ENCODE results near the gene CCSAP.

CCSAP gene

DNA sequence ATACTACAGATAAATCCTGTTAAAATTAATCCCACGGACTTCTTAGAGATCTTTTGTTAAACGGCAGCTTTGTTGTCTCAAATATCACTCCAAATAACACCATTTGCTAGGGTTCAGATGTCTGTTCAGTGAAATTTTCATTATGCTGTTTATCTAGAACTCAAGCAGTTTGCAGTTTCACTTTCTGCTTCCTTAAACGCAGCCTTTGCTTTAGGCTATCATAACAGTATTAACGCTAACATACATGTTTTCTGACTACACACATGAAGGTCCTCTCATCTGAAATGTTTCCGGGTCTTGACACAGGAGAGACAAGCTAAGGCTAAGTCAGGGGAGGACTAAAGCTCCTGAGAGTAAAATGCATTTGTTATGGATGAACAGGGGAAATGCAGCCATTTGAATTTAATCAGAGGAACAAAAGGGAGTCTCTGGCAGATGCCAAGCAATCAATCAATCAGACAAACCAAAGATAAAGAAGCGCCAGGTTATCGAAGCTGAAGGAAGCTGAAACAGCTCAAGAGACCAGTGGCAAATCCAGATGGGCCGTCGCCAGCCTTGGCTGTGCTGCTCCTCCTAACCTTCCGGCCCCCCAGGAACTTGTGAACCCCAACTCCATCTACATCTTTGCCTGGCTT, 16.9 kb downstream of the CCSAP start:
- Histone ChIP-seq H3K27ac (ENCODE audit: low read depth, low read length) (no peak overlapping the region), H3K4me3 (ENCODE audit: low read depth, low read length) (no peak overlapping the region), H3K36me3 (ENCODE audit: control insufficient read depth, insufficient read depth, low read length) (peaks cover 63% of the 10 kb centered on the region), H3K9ac (ENCODE audit: low read length) (no peak overlapping the region), H3K27me3 (ENCODE audit: control insufficient read depth, insufficient read depth, low read length) (no peaks in the 10 kb centered on the region), H3K9me3 (ENCODE audit: control insufficient read depth, insufficient read depth, low read depth, low read length) (no peaks in the 10 kb centered on the region), H3K4me1 (ENCODE audit: control insufficient read depth, insufficient read depth, low read length) (no peaks in the 10 kb centered on the region)

DNA sequence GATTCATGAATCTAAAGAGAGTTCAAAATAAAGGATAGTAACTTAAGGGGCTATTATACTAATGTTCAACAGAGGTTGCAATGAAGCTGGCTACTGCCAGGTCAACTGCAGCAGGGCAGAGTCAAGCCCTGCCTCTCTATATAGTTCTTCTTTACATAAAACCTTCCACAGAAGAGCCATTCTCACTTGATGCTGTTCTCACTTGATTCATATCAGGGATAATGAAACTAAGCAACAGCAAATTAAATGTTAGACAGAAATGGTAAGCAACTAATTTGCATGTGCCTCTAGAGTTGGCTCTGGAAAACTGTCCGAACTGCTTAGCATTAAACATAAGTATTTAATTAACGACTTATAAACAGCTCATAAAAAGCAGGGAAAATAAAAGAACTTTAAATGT, 17.4 kb downstream of the CCSAP start:
- H3K4me1 ChIP-seq (ENCODE audit: control insufficient read depth, insufficient read depth, low read length) = no peaks in the 10 kb centered on the region
- H3K27ac ChIP-seq (ENCODE audit: low read depth, low read length) = no peak overlapping the region
- no peak overlapping the region for H3K9ac ChIP-seq (ENCODE audit: low read length)
- no peaks in the 10 kb centered on the region for H3K27me3 ChIP-seq (ENCODE audit: control insufficient read depth, insufficient read depth, low read length)
- H3K4me3 ChIP-seq (ENCODE audit: low read depth, low read length) = no peak overlapping the region
- H3K36me3 ChIP-seq (ENCODE audit: control insufficient read depth, insufficient read depth, low read length) = peaks cover 66% of the 10 kb centered on the region
- no peaks in the 10 kb centered on the region for H3K9me3 ChIP-seq (ENCODE audit: control insufficient read depth, insufficient read depth, low read depth, low read length)

DNA sequence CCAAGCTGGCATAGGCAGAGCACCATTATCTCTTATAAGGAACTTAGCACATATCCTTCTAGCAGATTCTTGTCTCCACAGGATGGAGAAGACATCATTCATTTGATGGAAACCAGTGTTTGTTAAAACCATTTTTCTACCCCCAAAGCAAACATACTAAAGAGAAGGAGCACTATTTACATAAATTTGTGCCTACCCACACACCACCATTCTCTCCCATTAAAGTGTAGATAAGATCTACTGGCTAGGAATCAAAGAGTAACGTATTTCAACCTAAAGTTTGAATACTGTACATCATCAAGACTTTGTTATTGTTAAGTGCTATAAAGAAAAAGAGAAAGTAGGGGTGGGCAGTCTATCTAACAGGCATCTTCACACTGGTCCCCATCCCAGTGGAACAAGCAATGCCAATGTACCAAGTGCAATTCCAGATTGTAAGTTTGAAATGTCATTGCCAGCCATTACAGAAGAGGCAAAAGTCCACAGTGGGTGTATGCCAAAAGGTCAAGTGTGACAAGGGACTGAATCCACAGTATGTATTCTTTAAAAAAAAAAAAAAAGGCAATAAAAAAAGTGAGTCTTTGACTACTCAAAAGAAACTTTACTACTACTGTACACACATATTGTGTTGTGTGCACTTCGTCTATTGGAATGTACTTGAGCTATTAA, 18.8 kb downstream of the CCSAP start:
- no peak overlapping the region for H3K9ac ChIP-seq (ENCODE audit: low read length)
- peaks cover 70% of the 10 kb centered on the region for H3K36me3 ChIP-seq (ENCODE audit: control insufficient read depth, insufficient read depth, low read length)
- no peak overlapping the region for H3K4me3 ChIP-seq (ENCODE audit: low read depth, low read length)
- H3K9me3 ChIP-seq (ENCODE audit: control insufficient read depth, insufficient read depth, low read depth, low read length) = no peaks in the 10 kb centered on the region
- H3K27me3 ChIP-seq (ENCODE audit: control insufficient read depth, insufficient read depth, low read length) = no peaks in the 10 kb centered on the region
- no peak overlapping the region for H3K27ac ChIP-seq (ENCODE audit: low read depth, low read length)
- no peaks in the 10 kb centered on the region for H3K4me1 ChIP-seq (ENCODE audit: control insufficient read depth, insufficient read depth, low read length)

DNA sequence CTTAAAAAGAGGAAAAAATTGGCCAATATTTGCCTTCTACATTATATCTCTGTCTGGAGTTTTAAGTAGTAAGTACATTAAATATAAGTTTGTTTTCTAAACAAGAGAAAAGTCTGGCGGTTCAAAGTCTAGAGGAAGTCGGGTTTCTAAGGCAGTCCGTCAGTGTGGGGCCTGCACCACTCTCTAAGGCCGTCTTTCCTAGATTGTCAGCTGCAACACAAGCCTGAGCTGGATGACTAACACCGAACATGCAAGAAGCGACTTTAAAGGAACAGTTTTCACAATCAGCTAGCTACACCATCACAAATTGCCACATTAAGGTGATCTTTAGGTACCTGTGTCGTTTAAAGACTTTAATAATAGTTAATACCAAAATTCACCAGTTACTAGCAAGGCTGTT, 19.6 kb downstream of the CCSAP start:
- no peak overlapping the region for H3K9ac ChIP-seq (ENCODE audit: low read length)
- no peaks in the 10 kb centered on the region for H3K9me3 ChIP-seq (ENCODE audit: control insufficient read depth, insufficient read depth, low read depth, low read length)
- no peak overlapping the region for H3K27ac ChIP-seq (ENCODE audit: low read depth, low read length)
- no peak overlapping the region for H3K4me3 ChIP-seq (ENCODE audit: low read depth, low read length)
- no peaks in the 10 kb centered on the region for H3K4me1 ChIP-seq (ENCODE audit: control insufficient read depth, insufficient read depth, low read length)
- peaks cover 64% of the 10 kb centered on the region for H3K36me3 ChIP-seq (ENCODE audit: control insufficient read depth, insufficient read depth, low read length)
- no peaks in the 10 kb centered on the region for H3K27me3 ChIP-seq (ENCODE audit: control insufficient read depth, insufficient read depth, low read length)

DNA sequence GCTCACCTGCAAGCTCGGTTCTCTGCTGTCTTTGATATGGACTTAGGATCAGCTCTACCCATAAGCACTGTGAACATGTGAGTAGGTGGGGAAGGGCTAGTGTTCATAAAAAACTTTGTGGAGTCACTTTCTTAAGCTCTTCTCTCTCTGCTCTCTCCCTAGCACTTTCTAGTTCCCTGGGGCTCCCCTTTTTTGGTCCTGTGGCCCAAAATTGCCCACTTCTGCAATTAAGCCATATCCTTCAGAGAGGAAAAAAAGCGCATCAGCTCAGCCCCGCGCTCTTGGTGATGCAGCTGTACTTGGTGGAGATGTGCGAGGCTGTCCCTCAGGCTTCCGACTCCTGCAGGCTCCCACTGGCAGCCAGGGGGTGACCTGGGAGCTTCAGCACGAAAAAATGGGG, 23.4 kb downstream of the CCSAP start:
- no peak overlapping the region for H3K9ac ChIP-seq (ENCODE audit: low read length)

DNA sequence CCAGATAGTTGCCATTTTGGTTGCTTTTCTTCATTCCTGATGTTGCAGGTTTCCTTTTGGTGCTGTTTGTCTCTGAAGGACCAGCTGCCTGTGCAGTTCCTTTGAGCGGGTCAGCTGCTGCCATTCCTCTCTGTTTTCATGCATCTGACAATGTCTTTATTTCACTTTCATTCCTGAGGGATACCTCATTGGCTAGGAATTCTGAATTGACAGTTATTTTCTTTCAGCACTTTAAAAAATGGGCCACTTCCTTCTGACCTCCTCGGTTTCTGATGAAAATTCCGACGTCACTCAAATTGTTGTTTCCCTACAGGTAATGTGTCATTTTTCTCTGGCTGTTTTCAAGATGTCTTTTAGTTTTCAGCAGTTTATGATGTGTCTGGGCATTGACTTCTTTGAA, 24.8 kb downstream of the CCSAP start:
- no peaks in the 10 kb centered on the region for H3K27me3 ChIP-seq (ENCODE audit: control insufficient read depth, insufficient read depth, low read length)

More for the DNA sequence above, 23.4 kb downstream of the CCSAP start:
- H3K9me3 ChIP-seq (ENCODE audit: control insufficient read depth, insufficient read depth, low read depth, low read length) = no peaks in the 10 kb centered on the region
- H3K4me1 ChIP-seq (ENCODE audit: control insufficient read depth, insufficient read depth, low read length) = no peaks in the 10 kb centered on the region
- no peak overlapping the region for H3K4me3 ChIP-seq (ENCODE audit: low read depth, low read length)
- H3K27me3 ChIP-seq (ENCODE audit: control insufficient read depth, insufficient read depth, low read length) = no peaks in the 10 kb centered on the region
- H3K27ac ChIP-seq (ENCODE audit: low read depth, low read length) = no peak overlapping the region
- H3K36me3 ChIP-seq (ENCODE audit: control insufficient read depth, insufficient read depth, low read length) = peaks cover 39% of the 10 kb centered on the region

DNA sequence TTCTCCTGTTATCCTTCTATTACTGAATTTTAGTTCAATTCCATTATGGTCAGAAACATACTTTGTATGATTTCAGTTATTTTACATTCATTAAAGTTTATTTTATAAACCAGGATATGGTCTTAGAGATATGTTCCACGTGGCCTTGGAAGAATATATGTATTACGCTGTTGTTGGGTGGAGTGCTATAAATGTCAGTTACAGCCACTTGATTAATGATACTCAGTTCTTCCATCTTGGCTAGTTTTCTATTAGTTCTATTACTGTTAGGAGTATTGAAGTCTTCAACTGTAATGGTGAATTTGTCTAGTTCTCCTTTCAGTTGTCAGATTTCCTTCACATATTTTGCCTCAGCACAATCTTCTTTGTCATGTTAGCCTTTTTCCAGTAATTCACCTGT, 26.7 kb downstream of the CCSAP start:
- Histone ChIP-seq H3K9ac (ENCODE audit: low read length) (no peak overlapping the region), H3K4me1 (ENCODE audit: control insufficient read depth, insufficient read depth, low read length) (no peaks in the 10 kb centered on the region), H3K27ac (ENCODE audit: low read depth, low read length) (no peak overlapping the region), H3K36me3 (ENCODE audit: control insufficient read depth, insufficient read depth, low read length) (peaks cover 14% of the 10 kb centered on the region), H3K4me3 (ENCODE audit: low read depth, low read length) (no peak overlapping the region), H3K9me3 (ENCODE audit: control insufficient read depth, insufficient read depth, low read depth, low read length) (no peaks in the 10 kb centered on the region), H3K27me3 (ENCODE audit: control insufficient read depth, insufficient read depth, low read length) (no peaks in the 10 kb centered on the region)

More for the DNA sequence above, 24.8 kb downstream of the CCSAP start:
- H3K4me3 ChIP-seq (ENCODE audit: low read depth, low read length) = no peak overlapping the region
- no peak overlapping the region for H3K27ac ChIP-seq (ENCODE audit: low read depth, low read length)
- H3K9ac ChIP-seq (ENCODE audit: low read length) = no peak overlapping the region
- no peaks in the 10 kb centered on the region for H3K9me3 ChIP-seq (ENCODE audit: control insufficient read depth, insufficient read depth, low read depth, low read length)
- peaks cover 25% of the 10 kb centered on the region for H3K36me3 ChIP-seq (ENCODE audit: control insufficient read depth, insufficient read depth, low read length)
- no peaks in the 10 kb centered on the region for H3K4me1 ChIP-seq (ENCODE audit: control insufficient read depth, insufficient read depth, low read length)

DNA sequence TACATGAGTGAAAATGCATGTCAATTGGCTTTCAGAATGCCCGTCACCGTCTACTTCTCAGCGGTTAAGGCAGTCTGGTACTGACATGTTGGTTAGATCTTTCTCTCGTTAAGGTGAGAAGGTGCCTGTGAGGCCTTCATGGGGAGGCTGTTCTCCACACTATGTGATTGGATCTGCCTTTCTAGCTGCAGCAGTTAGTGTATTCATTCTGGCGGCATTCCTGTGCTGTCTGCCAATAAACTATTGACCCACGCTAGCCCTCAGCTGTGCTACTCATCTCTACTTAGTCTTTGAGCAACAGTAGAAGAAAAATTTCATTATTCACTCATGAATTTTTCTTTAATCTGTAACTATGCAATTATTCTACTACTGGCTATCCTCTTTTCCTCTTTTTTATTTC, 32.0 kb downstream of the CCSAP start:
- no peaks in the 10 kb centered on the region for H3K4me1 ChIP-seq (ENCODE audit: control insufficient read depth, insufficient read depth, low read length)
- no peaks in the 10 kb centered on the region for H3K27me3 ChIP-seq (ENCODE audit: control insufficient read depth, insufficient read depth, low read length)
- H3K9me3 ChIP-seq (ENCODE audit: control insufficient read depth, insufficient read depth, low read depth, low read length) = no peaks in the 10 kb centered on the region
- H3K9ac ChIP-seq (ENCODE audit: low read length) = no peak overlapping the region
- no peak overlapping the region for H3K4me3 ChIP-seq (ENCODE audit: low read depth, low read length)
- peaks cover 10% of the 10 kb centered on the region for H3K36me3 ChIP-seq (ENCODE audit: control insufficient read depth, insufficient read depth, low read length)
- H3K27ac ChIP-seq (ENCODE audit: low read depth, low read length) = no peak overlapping the region

DNA sequence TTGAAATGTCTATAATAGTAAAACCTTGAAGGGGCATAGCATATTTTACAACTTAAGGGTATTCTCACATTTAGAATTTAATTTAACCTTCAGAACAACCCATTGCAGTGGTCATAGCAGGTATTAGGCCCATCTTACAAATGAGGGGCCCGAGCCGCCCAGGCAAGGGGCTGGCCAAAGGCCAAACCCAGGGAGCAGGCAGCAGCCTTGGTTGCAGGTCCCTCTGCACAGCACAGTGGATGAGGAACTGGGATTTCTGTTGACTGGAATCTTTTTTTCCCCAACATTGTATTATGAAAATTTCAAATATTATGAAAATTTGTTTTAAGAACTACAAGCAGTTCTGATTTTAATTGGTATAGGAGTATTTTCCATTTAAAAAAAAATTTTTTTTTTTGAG, 33.2 kb downstream of the CCSAP start:
- H3K27ac ChIP-seq (ENCODE audit: low read depth, low read length) = no peak overlapping the region
- peaks cover 10% of the 10 kb centered on the region for H3K36me3 ChIP-seq (ENCODE audit: control insufficient read depth, insufficient read depth, low read length)
- no peaks in the 10 kb centered on the region for H3K27me3 ChIP-seq (ENCODE audit: control insufficient read depth, insufficient read depth, low read length)
- H3K9ac ChIP-seq (ENCODE audit: low read length) = no peak overlapping the region
- no peak overlapping the region for H3K4me3 ChIP-seq (ENCODE audit: low read depth, low read length)
- no peaks in the 10 kb centered on the region for H3K4me1 ChIP-seq (ENCODE audit: control insufficient read depth, insufficient read depth, low read length)
- no peaks in the 10 kb centered on the region for H3K9me3 ChIP-seq (ENCODE audit: control insufficient read depth, insufficient read depth, low read depth, low read length)

DNA sequence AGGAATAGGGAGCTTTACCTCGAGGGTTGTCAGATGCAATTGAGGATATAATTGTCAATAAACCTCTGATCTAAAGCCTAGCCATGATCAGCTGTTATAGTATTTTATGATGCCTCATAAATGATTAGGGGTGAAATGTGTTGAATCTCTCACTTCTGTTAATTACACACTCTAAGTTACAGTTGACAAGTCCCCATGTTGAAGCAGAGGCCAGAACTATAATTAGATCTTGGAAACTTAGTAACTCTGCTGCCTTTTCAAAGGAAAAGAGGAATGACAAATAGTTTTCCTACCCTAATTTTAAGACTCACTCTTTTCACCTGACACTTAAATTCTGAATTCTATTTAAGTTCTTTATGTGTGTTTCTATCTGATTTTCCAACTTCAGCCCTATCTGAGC, 33.8 kb downstream of the CCSAP start:
- Histone ChIP-seq H3K4me3 (ENCODE audit: low read depth, low read length) (no peak overlapping the region), H3K9me3 (ENCODE audit: control insufficient read depth, insufficient read depth, low read depth, low read length) (no peaks in the 10 kb centered on the region), H3K27me3 (ENCODE audit: control insufficient read depth, insufficient read depth, low read length) (no peaks in the 10 kb centered on the region), H3K4me1 (ENCODE audit: control insufficient read depth, insufficient read depth, low read length) (no peaks in the 10 kb centered on the region), H3K27ac (ENCODE audit: low read depth, low read length) (no peak overlapping the region), H3K9ac (ENCODE audit: low read length) (no peak overlapping the region), H3K36me3 (ENCODE audit: control insufficient read depth, insufficient read depth, low read length) (peaks cover 15% of the 10 kb centered on the region)

DNA sequence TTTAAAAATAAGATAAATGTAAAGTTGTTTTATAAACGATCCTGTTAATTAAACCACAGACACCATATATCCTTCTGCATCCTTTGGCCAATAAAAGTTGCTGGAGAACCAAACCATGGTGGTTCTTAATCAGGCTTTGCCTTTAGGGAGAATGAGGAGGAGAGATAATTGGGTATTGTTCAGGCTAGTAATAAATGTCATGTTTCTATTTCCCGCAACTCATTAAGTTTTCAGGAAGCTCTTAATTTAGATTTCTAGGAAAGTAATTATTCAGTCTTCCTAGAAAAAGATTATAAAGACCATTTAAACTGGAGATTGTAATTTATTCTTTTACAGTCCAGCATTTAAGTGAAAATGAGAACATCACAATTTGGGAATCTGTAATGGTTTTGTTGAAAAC, 37.5 kb downstream of the CCSAP start:
- no peak overlapping the region for H3K4me3 ChIP-seq (ENCODE audit: low read depth, low read length)
- H3K9ac ChIP-seq (ENCODE audit: low read length) = no peak overlapping the region
- H3K27me3 ChIP-seq (ENCODE audit: control insufficient read depth, insufficient read depth, low read length) = no peaks in the 10 kb centered on the region
- H3K27ac ChIP-seq (ENCODE audit: low read depth, low read length) = no peak overlapping the region
- H3K4me1 ChIP-seq (ENCODE audit: control insufficient read depth, insufficient read depth, low read length) = no peaks in the 10 kb centered on the region
- H3K36me3 ChIP-seq (ENCODE audit: control insufficient read depth, insufficient read depth, low read length) = peaks cover 36% of the 10 kb centered on the region
- no peaks in the 10 kb centered on the region for H3K9me3 ChIP-seq (ENCODE audit: control insufficient read depth, insufficient read depth, low read depth, low read length)

Measured in HUES6 (cell line).